Loucy (cell line): Measurements from ENCODE around the gene DLGAP1.

ENCODE experiments used
- H2AFZ ChIP-seq: fragments of 200-600 bp; sonication (generic); 2 replicates; pipeline ENCODE4 v1.6.0; 2016; ENCODE audit warnings: antibody characterized with exemption, mild to moderate bottlenecking, low read length, moderate library complexity
- H3F3A ChIP-seq: fragments of 200-600 bp; 2 replicates; pipeline ENCODE4 v1.6.0; 2016; ENCODE audit warnings: antibody characterized with exemption, low read depth, mild to moderate bottlenecking
- H3K27me3 ChIP-seq: fragments of 200-600 bp; sonication (generic); 2 replicates; pipeline ENCODE4 v1.6.1; 2014; ENCODE audit warnings: low read length, mild to moderate bottlenecking; ENCODE audit not compliant: insufficient read depth, poor library complexity, severe bottlenecking
- H3K36me3 ChIP-seq: fragments of 200-600 bp; sonication (generic); 2 replicates; pipeline ENCODE4 v1.6.1; 2016; ENCODE audit warnings: low read length; ENCODE audit not compliant: insufficient read depth
- H3K4me1 ChIP-seq: fragments of 200-600 bp; sonication (generic); 2 replicates; pipeline ENCODE4 v1.5.1; 2014; ENCODE audit warnings: low read length, mild to moderate bottlenecking; ENCODE audit not compliant: insufficient read depth, poor library complexity, severe bottlenecking
- H3K4me2 ChIP-seq: fragments of 200-600 bp; sonication (generic); 2 replicates; pipeline ENCODE4 v1.6.0; 2014; ENCODE audit warnings: antibody characterized with exemption, low read length, low read depth, mild to moderate bottlenecking; ENCODE audit not compliant: poor library complexity, severe bottlenecking
- H3K4me3 ChIP-seq: fragments of 200-600 bp; sonication (generic); 2 replicates; pipeline ENCODE4 v1.5.1; 2014; ENCODE audit warnings: low read length, mild to moderate bottlenecking, mixed read lengths; ENCODE audit not compliant: poor library complexity, severe bottlenecking
- H3K79me2 ChIP-seq: fragments of 200-600 bp; sonication (generic); 2 replicates; pipeline ENCODE4 v1.6.1; 2014; ENCODE audit warnings: low read length; ENCODE audit not compliant: insufficient read depth
- H3K9ac ChIP-seq: fragments of 200-600 bp; sonication (generic); 2 replicates; pipeline ENCODE4 v1.6.0; 2014; ENCODE audit warnings: mild to moderate bottlenecking, low read depth, low read length, moderate library complexity; ENCODE audit not compliant: poor library complexity, severe bottlenecking
- H3K9me2 ChIP-seq: fragments of 200-600 bp; sonication (generic); replicated peaks from 2 replicates; pipeline ENCODE4 v1.6.1; 2016; ENCODE audit warnings: low read depth, low read length, mixed read lengths
- H3K9me3 ChIP-seq: fragments of 200-600 bp; sonication (generic); 2 replicates; pipeline ENCODE4 v1.6.1; 2014; ENCODE audit warnings: mild to moderate bottlenecking, antibody characterized with exemption, low read length, low read depth; ENCODE audit not compliant: insufficient read depth
- H4K20me1 ChIP-seq: fragments of 200-600 bp; sonication (generic); 2 replicates; pipeline ENCODE4 v1.6.0; 2014; ENCODE audit warnings: antibody characterized with exemption, low read length, mild to moderate bottlenecking; ENCODE audit not compliant: insufficient read depth, poor library complexity, severe bottlenecking
- CTCF ChIP-seq: fragments of 200-600 bp; sonication (generic); conservative IDR thresholded peaks from 2 replicates; pipeline ENCODE4 v1.5.1; 2014; ENCODE audit warnings: mild to moderate bottlenecking, antibody characterized with exemption, low read length
- EZH2phosphoT487 ChIP-seq: fragments of 200-600 bp; IDR thresholded peaks from 2 replicates; pipeline ENCODE4 v1.6.1; 2018; ENCODE audit warnings: antibody characterized with exemption, mild to moderate bottlenecking, moderate library complexity, borderline replicate concordance

The DLGAP1 gene

GRCh38 chr18:3665204-3665603, 789.9 kb downstream of the DLGAP1 start:
- Histone ChIP-seq H2AFZ (no peak overlapping the region), H3K9ac (no peak overlapping the region), H4K20me1 (no peaks in the 10 kb centered on the region), H3K9me2 (no peaks in the 10 kb centered on the region), H3K79me2 (no peaks in the 10 kb centered on the region), H3K36me3 (no peaks in the 10 kb centered on the region), H3K27me3 (no peaks in the 10 kb centered on the region), H3F3A (no peaks in the 10 kb centered on the region), H3K4me3 (no peak overlapping the region), H3K4me1 (peaks cover 3% of the 10 kb centered on the region), H3K4me2 (no peak overlapping the region), H3K9me3 (no peaks in the 10 kb centered on the region)
- TF ChIP-seq EZH2phosphoT487 (no peak), CTCF (no peak)

- H3K4me3 ChIP-seq = no peak overlapping the region
- H3K4me2 ChIP-seq = no peak overlapping the region
- H3K27me3 ChIP-seq = no peaks in the 10 kb centered on the region
- no peak overlapping the region for H3K9ac ChIP-seq
- H3K4me1 ChIP-seq = peaks cover 3% of the 10 kb centered on the region
- no peaks in the 10 kb centered on the region for H3K79me2 ChIP-seq
- H3F3A ChIP-seq = no peaks in the 10 kb centered on the region
- TF ChIP-seq EZH2phosphoT487 (no peak), CTCF (no peak)
- H3K9me3 ChIP-seq = no peaks in the 10 kb centered on the region
- no peaks in the 10 kb centered on the region for H4K20me1 ChIP-seq
- 0 out of 2 replicates have a peak overlapping the region, but pooled peaks have one; percentile 39 for H2AFZ ChIP-seq
- no peaks in the 10 kb centered on the region for H3K36me3 ChIP-seq
- no peaks in the 10 kb centered on the region for H3K9me2 ChIP-seq
These were observed 790.4 kb downstream of the DLGAP1 start for GRCh38 chr18:3664563-3665178.

GRCh38 chr18:3663870-3664512, 791.1 kb downstream of the DLGAP1 start:
- Histone ChIP-seq H3F3A (no peaks in the 10 kb centered on the region), H3K9me3 (no peaks in the 10 kb centered on the region), H3K4me1 (peaks cover 3% of the 10 kb centered on the region), H3K9me2 (no peaks in the 10 kb centered on the region), H2AFZ (no peak overlapping the region), H3K79me2 (no peaks in the 10 kb centered on the region), H3K36me3 (no peaks in the 10 kb centered on the region), H4K20me1 (no peaks in the 10 kb centered on the region), H3K4me2 (no peak overlapping the region), H3K4me3 (no peak overlapping the region), H3K9ac (no peak overlapping the region), H3K27me3 (no peaks in the 10 kb centered on the region)
- no peak for TF ChIP-seq EZH2phosphoT487
- no peak for TF ChIP-seq CTCF
